D721Med (cell line): Measurements from ENCODE around the gene ZNF189.

Experiments
- DNase-seq: peaks from one replicate; pipeline ENCODE4 v3.0.0; 2011; ENCODE audit warnings: low spot score; ENCODE audit not compliant: insufficient read length
- FAIRE-seq: peaks from 2 replicates; lab custom pipeline; 2011; peaks lifted over from hg19 to GRCh38; lab: Jason Lieb, UNC
- TF ChIP-seq, protein P1 (sequence below): IDR thresholded peaks from 2 replicates; pipeline ENCODE4 v1.5.1; 2012; ENCODE audit warnings: mild to moderate bottlenecking, control low read depth; ENCODE audit not compliant: insufficient read depth; ENCODE audit errors: missing control alignments

Gene ZNF189

DNA sequence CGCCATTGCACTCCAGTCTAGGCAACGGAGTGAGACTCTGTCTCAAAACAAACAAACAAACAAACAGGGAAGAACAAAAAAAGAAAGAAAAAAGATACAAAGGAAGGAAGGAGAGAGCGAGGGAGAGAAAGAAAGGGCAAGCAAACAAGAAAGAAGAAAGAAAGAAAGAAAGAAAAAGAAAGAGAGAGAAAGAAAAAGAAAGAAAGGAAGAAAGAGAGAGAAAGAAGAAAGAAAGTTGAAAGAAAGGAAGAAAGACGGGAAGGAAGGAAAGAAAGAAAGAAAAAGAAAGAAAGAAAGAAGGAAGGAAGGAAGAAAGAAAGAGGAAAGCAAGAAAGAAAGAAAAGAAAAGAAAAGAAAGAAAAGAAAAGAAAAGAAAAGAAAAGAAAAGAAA, 50.0 kb downstream of the ZNF189 start:
- FAIRE-seq, result no peak
- DNase-seq, result no peak
- TF ChIP-seq, protein P1, sequence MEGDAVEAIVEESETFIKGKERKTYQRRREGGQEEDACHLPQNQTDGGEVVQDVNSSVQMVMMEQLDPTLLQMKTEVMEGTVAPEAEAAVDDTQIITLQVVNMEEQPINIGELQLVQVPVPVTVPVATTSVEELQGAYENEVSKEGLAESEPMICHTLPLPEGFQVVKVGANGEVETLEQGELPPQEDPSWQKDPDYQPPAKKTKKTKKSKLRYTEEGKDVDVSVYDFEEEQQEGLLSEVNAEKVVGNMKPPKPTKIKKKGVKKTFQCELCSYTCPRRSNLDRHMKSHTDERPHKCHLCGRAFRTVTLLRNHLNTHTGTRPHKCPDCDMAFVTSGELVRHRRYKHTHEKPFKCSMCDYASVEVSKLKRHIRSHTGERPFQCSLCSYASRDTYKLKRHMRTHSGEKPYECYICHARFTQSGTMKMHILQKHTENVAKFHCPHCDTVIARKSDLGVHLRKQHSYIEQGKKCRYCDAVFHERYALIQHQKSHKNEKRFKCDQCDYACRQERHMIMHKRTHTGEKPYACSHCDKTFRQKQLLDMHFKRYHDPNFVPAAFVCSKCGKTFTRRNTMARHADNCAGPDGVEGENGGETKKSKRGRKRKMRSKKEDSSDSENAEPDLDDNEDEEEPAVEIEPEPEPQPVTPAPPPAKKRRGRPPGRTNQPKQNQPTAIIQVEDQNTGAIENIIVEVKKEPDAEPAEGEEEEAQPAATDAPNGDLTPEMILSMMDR, result no peak

DNA sequence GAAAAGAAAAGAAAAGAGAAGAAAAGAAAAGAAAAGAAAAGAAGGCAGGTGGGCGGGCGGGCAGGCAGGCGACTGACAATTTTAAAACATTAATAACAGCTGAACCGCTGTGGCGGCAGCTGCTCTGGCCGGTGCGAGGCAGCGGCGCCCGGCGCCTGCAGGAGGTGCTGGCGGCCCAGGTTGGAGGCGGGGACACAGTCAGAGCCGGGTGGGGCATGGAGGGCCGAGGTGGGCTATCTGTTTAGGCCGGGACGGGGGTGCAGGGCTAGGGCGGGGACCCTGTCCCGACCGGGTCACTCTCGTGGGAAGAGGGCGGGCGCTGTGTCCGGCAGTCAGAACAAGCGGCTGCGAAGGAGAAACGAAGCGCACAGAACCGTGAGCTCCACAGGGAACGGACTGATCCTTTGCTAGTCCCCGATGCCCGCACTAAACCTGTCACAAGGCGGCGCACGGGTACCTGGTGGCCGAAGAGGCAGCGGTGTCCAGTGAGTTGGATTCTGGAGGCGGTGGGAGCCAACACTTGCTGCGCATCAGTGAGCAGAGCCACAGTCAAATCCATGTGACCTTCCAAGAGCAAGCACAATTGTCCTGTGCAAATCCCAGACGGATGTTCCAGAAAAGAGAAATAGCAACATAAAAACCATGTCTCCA, 50.5 kb downstream of the ZNF189 start:
- FAIRE-seq (no peak), DNase-seq (peak; percentile 53)
- TF ChIP-seq, protein P1, result peak; percentile 51

DNA sequence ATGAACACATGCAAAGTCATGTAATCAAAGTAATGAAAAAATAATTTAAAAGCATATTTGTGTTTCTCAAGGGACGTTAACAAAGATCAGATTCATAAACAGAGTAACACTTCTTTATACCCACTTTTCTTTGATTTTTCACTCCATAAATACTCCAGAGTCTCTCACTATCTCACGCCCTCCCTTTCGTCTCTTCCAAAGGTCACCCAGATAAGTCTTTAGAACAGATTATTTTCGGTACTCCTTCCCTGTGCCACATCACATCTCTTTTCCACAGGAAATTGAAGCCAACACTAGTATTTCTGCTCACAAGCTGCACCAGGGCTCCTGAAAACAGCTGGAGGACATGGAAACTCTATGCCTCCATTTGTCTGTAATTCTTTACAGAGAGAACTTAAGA, 52.3 kb downstream of the ZNF189 start:
- no peak for FAIRE-seq
- TF ChIP-seq, protein P1, result no peak

DNA sequence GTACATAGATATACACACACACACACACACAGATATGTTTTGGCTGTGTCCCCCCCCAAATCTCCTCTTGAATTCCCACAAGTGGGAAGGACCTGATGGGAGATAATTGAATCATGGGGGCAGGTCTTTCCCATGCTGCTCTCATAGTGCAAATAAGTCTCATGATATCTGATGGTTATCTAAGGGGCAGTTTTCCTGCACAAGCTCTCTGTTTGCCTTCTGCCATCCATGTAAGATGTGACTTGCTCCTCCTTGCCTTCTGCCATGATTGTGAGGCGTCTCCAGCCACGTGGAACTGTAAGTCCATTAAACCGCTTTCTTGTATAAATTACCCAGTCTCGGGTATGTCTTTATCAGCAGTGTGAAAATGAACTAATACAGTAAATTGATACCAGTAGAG, 52.8 kb downstream of the ZNF189 start:
- FAIRE-seq, result no peak
- TF ChIP-seq, protein P1, result no peak
- DNase-seq, result no peak

More for the DNA sequence above, 52.3 kb downstream of the ZNF189 start:
- no peak for DNase-seq

DNA sequence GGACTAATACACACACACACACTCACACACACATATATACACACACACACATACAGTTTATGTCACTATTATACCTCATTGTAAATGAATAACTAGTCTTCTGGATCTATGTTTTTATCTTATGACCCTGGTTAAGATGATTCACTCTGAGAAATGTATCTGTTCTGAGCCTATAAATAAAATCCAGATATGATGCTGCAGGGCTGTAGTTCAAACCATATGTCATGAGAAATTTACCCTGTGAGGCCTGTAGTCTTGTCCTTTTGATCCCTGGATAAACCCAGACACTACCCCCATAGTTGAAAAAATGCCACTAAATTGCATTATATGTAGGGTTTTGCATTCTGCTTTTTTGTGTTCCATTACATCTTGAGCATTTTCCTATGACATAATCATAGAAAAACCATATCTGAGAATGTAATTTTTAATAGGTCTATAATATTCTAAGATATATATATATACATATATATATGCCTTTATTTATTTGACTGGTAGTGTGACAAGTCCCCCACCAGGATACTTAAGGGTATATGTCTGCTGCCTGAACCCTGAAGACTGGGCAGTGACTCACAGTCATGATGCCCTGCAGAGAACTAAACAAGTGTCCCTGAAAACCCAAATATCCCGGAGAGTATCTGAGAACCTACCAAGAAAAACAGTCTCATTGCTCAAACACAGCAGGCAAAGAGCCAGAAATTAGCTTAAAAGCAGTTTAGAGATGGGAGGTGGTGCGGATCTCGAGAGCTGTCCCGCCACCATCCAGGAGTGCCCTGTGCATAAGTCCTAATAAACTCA, 55.3 kb downstream of the ZNF189 start:
- no peak for FAIRE-seq
- no peak for DNase-seq
- TF ChIP-seq, protein P1, result no peak

DNA sequence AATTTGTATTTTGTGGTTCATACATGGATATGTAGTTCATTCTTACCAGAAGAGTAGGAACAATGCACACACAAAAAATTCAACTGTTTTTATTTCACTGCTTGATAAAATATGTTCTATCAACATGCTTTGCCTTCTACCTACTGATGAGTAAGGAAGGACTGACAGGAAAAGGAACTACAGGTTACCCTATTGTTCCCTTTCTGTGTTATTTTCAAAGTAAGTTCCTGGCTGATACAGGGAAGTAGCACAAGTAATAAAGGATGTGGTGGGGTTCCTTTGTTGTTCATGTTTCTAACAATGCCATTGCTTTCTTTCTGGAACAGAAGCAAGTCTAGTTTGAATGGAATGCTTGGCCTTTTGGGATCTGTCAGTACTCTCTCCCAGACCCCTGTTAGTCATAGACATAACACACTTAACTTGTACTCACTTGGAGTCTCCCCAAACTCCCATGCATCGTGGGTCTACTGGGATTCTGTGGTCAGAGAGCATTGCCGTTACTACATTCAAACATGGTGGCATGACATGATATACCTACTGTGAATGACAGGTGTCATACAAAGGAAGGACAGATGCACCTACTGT, 57.1 kb downstream of the ZNF189 start:
- FAIRE-seq (no peak), DNase-seq (no peak)
- TF ChIP-seq, protein P1, result no peak
